HepG2 (cell line): ENCODE results near the gene PRM2. TPM values are rescaled to one million over a fixed set of nuclear protein-coding genes. Genes with fewer than 3 reads are reported as not detected.

Source experiments
- ARNTL ChIP-seq: sonication (generic); formaldehyde crosslinking; IDR thresholded peaks from 2 replicates; pipeline ENCODE4 v1.4.0; 2020; ENCODE audit warnings: mild to moderate bottlenecking, missing genetic modification reagents
- FOXO4 ChIP-seq: sonication (generic); formaldehyde crosslinking; conservative IDR thresholded peaks from 2 replicates; pipeline ENCODE4 v1.8.1; 2023; ENCODE audit warnings: missing genetic modification reagents
- HDAC2 ChIP-seq: sonication (generic); formaldehyde crosslinking; IDR thresholded peaks from 2 replicates; pipeline ENCODE4 v1.4.0; 2020; ENCODE audit warnings: missing genetic modification reagents
- HNRNPL ChIP-seq: fragments of 200-400 bp; formaldehyde crosslinking; IDR thresholded peaks from 2 replicates; pipeline ENCODE4 v1.6.1; 2017; ENCODE audit warnings: mild to moderate bottlenecking, low read depth, low read length
- MZF1 ChIP-seq: sonication (generic); formaldehyde crosslinking; IDR thresholded peaks from 2 replicates; pipeline ENCODE4 v1.8.1; 2023; ENCODE audit warnings: mild to moderate bottlenecking, missing genetic modification reagents, borderline replicate concordance
- NFATC3 ChIP-seq: sonication (generic); formaldehyde crosslinking; IDR thresholded peaks from 2 replicates; pipeline ENCODE4 v1.5.1; 2020; ENCODE audit warnings: mild to moderate bottlenecking, missing genetic modification reagents
- XBP1 ChIP-seq: sonication (generic); formaldehyde crosslinking; IDR thresholded peaks from 2 replicates; pipeline ENCODE4 v1.5.0; 2020; ENCODE audit warnings: missing genetic modification reagents
- ZMAT3 ChIP-seq: sonication (generic); formaldehyde crosslinking; conservative IDR thresholded peaks from 2 replicates; pipeline ENCODE4 v1.7.0; 2021; ENCODE audit warnings: missing genetic modification reagents
- ZNF468 ChIP-seq: sonication (generic); formaldehyde crosslinking; IDR thresholded peaks from 2 replicates; pipeline ENCODE4 v1.8.0; 2022; ENCODE audit warnings: mild to moderate bottlenecking, moderate library complexity, missing genetic modification reagents
- ZNF558 ChIP-seq: sonication (generic); formaldehyde crosslinking; IDR thresholded peaks from 2 replicates; pipeline ENCODE4 v1.9.0; 2022; ENCODE audit warnings: mild to moderate bottlenecking, missing genetic modification reagents, borderline replicate concordance
- ZNF563 ChIP-seq: sonication (generic); formaldehyde crosslinking; IDR thresholded peaks from 2 replicates; pipeline ENCODE4 v1.8.0; 2022; ENCODE audit warnings: mild to moderate bottlenecking, moderate library complexity, missing genetic modification reagents
- ZNF775 ChIP-seq: sonication (generic); formaldehyde crosslinking; IDR thresholded peaks from 2 replicates; pipeline ENCODE4 v1.4.0; 2020; ENCODE audit warnings: missing genetic modification reagents, mild to moderate bottlenecking, moderate library complexity, borderline replicate concordance
- polyA plus RNA-seq, 8 experiments: library from polyadenylated mRNA; depleted of rRNA in 3 of 8; stranded (reverse) in 7 of 8; unstranded in 1 of 8; fragments of >200 nt; fragmentation: Illumina TruSeq in 4 of 8; extraction: Trizol in 4 of 8; gene quantifications; 2 replicates each; pipeline versions ENCODE4 v1.2.1 to v1.2.3, GENCODE V29; 2011 to 2016; ENCODE audit warnings: low read depth in 4 of 8, missing spikeins in 1 of 8, mixed read lengths in 1 of 8; ENCODE audit not compliant: insufficient read depth in 1 of 8
- total RNA-seq, 5 experiments: library from RNA; depleted of rRNA; stranded (reverse); fragments of >200 nt; fragmentation: Illumina TruSeq; extraction: Trizol; gene quantifications; 2 replicates each; pipeline ENCODE4 v1.2.3, GENCODE V29; 2016; ENCODE audit warnings: low read depth in 1 of 5
- TF ChIP-seq, protein P1 (sequence below): sonication (generic); formaldehyde crosslinking; IDR thresholded peaks from 2 replicates; pipeline ENCODE4 v1.4.0; 2020; ENCODE audit warnings: mild to moderate bottlenecking, missing genetic modification reagents, borderline replicate concordance
- TF ChIP-seq, protein P2 (sequence below): sonication (generic); formaldehyde crosslinking; IDR thresholded peaks from 2 replicates; pipeline ENCODE4 v1.4.0; 2020; ENCODE audit warnings: mild to moderate bottlenecking, missing genetic modification reagents

Gene PRM2
- total and polyA plus RNA-seq, 2 of the 13 experiments (the other 11 are each of a cell fraction or from before 2014, with no cell fraction given): 0.54 TPM; not detected in 1

- TF ChIP-seq ARNTL (CRISPR knock-in tag) (peak; percentile 84; the same call in 1 of the 2 replicates), MZF1 (CRISPR knock-in tag) (no peak), ZNF775 (CRISPR knock-in tag) (no peak), XBP1 (CRISPR knock-in tag) (no peak), HDAC2 (CRISPR knock-in tag) (0 out of 2 replicates have a peak, but pooled peaks have one; percentile 33), HNRNPL (no peak), ZNF563 (CRISPR knock-in tag) (no peak), NFATC3 (CRISPR knock-in tag) (no peak), FOXO4 (CRISPR knock-in tag) (no peak), ZMAT3 (CRISPR knock-in tag) (0 out of 2 replicates have a peak, but pooled peaks have one; percentile 19), ZNF468 (CRISPR knock-in tag) (no peak), ZNF558 (no peak)
- TF ChIP-seq, protein P1, sequence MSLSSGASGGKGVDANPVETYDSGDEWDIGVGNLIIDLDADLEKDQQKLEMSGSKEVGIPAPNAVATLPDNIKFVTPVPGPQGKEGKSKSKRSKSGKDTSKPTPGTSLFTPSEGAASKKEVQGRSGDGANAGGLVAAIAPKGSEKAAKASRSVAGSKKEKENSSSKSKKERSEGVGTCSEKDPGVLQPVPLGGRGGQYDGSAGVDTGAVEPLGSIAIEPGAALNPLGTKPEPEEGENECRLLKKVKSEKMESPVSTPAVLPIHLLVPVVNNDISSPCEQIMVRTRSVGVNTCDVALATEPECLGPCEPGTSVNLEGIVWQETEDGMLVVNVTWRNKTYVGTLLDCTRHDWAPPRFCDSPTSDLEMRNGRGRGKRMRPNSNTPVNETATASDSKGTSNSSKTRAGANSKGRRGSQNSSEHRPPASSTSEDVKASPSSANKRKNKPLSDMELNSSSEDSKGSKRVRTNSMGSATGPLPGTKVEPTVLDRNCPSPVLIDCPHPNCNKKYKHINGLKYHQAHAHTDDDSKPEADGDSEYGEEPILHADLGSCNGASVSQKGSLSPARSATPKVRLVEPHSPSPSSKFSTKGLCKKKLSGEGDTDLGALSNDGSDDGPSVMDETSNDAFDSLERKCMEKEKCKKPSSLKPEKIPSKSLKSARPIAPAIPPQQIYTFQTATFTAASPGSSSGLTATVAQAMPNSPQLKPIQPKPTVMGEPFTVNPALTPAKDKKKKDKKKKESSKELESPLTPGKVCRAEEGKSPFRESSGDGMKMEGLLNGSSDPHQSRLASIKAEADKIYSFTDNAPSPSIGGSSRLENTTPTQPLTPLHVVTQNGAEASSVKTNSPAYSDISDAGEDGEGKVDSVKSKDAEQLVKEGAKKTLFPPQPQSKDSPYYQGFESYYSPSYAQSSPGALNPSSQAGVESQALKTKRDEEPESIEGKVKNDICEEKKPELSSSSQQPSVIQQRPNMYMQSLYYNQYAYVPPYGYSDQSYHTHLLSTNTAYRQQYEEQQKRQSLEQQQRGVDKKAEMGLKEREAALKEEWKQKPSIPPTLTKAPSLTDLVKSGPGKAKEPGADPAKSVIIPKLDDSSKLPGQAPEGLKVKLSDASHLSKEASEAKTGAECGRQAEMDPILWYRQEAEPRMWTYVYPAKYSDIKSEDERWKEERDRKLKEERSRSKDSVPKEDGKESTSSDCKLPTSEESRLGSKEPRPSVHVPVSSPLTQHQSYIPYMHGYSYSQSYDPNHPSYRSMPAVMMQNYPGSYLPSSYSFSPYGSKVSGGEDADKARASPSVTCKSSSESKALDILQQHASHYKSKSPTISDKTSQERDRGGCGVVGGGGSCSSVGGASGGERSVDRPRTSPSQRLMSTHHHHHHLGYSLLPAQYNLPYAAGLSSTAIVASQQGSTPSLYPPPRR (CRISPR knock-in tag): no peak
- TF ChIP-seq, protein P2, sequence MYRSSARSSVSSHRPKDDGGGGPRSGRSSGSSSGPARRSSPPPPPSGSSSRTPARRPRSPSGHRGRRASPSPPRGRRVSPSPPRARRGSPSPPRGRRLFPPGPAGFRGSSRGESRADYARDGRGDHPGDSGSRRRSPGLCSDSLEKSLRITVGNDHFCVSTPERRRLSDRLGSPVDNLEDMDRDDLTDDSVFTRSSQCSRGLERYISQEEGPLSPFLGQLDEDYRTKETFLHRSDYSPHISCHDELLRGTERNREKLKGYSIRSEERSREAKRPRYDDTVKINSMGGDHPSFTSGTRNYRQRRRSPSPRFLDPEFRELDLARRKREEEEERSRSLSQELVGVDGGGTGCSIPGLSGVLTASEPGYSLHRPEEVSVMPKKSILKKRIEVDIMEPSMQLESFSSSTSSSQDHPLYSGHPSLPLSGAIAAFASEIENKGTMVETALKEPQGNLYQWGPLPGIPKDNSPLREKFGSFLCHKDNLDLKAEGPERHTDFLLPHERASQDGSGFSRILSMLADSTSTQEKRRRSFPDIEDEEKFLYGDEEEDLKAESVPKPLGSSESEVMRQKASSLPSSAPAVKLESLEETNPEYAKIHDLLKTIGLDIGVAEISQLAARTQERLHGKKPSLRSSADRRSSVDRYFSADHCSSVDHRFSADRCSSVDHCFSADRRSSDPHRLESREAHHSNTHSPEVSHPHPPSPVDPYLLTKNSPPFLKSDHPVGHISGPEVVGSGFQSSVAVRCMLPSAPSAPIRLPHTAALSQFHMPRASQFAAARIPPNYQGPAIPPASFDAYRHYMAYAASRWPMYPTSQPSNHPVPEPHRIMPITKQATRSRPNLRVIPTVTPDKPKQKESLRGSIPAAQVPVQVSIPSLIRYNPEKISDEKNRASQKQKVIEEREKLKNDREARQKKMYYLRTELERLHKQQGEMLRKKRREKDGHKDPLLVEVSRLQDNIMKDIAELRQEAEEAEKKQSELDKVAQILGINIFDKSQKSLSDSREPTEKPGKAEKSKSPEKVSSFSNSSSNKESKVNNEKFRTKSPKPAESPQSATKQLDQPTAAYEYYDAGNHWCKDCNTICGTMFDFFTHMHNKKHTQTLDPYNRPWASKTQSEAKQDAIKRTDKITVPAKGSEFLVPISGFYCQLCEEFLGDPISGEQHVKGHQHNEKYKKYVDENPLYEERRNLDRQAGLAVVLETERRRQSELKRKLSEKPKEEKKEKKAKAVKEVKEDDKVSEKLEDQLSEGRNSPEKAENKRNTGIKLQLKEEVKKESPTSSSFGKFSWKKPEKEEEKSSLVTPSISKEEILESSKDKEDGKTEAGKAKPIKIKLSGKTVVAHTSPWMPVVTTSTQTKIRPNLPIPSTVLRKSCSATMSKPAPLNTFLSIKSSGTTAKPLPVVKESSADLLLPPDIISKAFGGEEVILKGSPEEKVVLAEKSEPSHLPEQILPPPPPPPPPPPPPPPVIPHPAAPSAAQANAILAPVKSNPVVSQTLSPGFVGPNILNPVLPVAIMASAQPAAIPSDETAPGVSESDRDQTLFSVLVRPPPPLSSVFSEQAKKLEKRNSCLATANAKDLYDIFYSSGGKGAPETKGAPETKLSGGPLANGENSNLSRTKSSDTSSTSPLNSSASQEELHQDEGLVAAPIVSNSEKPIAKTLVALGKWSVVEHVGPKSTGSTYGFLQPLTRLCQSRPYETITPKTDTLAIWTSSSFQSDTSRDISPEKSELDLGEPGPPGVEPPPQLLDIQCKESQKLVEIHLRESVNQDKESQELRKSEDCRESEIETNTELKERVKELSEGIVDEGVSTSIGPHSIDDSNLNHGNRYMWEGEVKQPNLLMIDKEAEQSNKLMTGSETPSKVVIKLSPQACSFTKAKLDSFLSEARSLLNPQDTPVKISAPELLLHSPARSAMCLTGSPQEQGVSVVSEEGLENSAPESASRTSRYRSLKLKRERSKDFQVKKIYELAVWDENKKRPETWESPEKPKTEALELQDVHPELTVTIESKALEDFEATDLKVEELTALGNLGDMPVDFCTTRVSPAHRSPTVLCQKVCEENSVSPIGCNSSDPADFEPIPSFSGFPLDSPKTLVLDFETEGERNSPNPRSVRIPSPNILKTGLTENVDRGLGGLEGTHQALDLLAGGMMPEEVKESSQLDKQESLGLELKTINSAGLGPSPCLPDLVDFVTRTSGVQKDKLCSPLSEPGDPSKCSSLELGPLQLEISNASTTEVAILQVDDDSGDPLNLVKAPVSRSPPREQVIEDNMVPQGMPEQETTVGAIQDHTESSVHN (CRISPR knock-in tag): no peak
Measured at GRCh38 chr16:11235703-11235991, 40.6 kb downstream of the PRM2 start (continued).
